ENCODE data around the gene CEP112.

DNA sequence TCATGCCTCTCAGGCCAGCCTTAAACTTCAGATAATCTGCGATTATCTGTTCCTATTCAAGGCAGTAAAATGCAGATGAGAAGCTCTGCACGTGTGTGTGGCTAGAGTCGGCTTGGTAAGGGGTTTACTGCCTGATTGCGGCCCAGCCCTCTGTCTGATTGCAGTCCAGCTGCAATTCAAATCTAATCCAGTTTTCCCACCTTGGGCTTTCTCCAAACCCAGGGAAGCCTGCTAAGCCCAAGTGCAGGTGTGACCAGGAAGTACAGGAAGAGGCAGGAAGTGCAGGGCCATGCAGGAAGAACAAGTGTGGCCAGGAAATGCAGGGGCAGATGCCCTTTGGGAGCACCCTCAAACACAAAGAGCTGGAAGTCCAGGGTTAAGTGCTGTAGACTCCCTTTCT lies 314.9 kb downstream of the CEP112 start:
- TF ChIP-seq FOXJ3 (CRISPR knock-in tag; IDR thresholded peaks at IDR 0.05; ENCODE audit: borderline replicate concordance), result no peak
- TF ChIP-seq, protein P1, sequence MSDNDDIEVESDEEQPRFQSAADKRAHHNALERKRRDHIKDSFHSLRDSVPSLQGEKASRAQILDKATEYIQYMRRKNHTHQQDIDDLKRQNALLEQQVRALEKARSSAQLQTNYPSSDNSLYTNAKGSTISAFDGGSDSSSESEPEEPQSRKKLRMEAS (CRISPR knock-in tag; IDR thresholded peaks at IDR 0.05), result no peak
- no peak for TF ChIP-seq MYBL2 (CRISPR knock-in tag; IDR thresholded peaks at IDR 0.05)
- no peak for TF ChIP-seq KAT7 (CRISPR knock-in tag; IDR thresholded peaks at IDR 0.05; ENCODE audit: borderline replicate concordance)
- TF ChIP-seq, protein P2, sequence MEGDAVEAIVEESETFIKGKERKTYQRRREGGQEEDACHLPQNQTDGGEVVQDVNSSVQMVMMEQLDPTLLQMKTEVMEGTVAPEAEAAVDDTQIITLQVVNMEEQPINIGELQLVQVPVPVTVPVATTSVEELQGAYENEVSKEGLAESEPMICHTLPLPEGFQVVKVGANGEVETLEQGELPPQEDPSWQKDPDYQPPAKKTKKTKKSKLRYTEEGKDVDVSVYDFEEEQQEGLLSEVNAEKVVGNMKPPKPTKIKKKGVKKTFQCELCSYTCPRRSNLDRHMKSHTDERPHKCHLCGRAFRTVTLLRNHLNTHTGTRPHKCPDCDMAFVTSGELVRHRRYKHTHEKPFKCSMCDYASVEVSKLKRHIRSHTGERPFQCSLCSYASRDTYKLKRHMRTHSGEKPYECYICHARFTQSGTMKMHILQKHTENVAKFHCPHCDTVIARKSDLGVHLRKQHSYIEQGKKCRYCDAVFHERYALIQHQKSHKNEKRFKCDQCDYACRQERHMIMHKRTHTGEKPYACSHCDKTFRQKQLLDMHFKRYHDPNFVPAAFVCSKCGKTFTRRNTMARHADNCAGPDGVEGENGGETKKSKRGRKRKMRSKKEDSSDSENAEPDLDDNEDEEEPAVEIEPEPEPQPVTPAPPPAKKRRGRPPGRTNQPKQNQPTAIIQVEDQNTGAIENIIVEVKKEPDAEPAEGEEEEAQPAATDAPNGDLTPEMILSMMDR (IDR thresholded peaks at IDR 0.05), result no peak
- TF ChIP-seq, protein P3, sequence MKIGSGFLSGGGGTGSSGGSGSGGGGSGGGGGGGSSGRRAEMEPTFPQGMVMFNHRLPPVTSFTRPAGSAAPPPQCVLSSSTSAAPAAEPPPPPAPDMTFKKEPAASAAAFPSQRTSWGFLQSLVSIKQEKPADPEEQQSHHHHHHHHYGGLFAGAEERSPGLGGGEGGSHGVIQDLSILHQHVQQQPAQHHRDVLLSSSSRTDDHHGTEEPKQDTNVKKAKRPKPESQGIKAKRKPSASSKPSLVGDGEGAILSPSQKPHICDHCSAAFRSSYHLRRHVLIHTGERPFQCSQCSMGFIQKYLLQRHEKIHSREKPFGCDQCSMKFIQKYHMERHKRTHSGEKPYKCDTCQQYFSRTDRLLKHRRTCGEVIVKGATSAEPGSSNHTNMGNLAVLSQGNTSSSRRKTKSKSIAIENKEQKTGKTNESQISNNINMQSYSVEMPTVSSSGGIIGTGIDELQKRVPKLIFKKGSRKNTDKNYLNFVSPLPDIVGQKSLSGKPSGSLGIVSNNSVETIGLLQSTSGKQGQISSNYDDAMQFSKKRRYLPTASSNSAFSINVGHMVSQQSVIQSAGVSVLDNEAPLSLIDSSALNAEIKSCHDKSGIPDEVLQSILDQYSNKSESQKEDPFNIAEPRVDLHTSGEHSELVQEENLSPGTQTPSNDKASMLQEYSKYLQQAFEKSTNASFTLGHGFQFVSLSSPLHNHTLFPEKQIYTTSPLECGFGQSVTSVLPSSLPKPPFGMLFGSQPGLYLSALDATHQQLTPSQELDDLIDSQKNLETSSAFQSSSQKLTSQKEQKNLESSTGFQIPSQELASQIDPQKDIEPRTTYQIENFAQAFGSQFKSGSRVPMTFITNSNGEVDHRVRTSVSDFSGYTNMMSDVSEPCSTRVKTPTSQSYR (CRISPR knock-in tag; IDR thresholded peaks at IDR 0.05), result no peak

All from WTC11 (cell line).